PC-9 (cell line): ENCODE results near the gene TRAF3IP1. TPM values are rescaled to one million over a fixed set of nuclear protein-coding genes. Genes with fewer than 3 reads are reported as not detected.

Experiments used
- BruUV-seq: library from RNA; stranded (reverse); fragments of 400-500 nt; replicated peaks from 2 replicates; lab custom pipeline; 2021; lab: Mats Ljungman, UMichigan
- CTCF ChIA-PET: fragments of 300-600 bp; sonication (Branson Sonifier 250); formaldehyde crosslinking; loops from one replicate; lab custom pipeline; 2022; ENCODE audit warnings: antibody characterized with exemption; lab: Charles Lee
- POLR2A ChIA-PET: fragments of 300-600 bp; sonication (Branson Sonifier 250); formaldehyde crosslinking; loops from one replicate; lab custom pipeline; 2022; ENCODE audit warnings: antibody characterized with exemption; ENCODE audit not compliant: unreplicated experiment; lab: Charles Lee
- DNase-seq, 2 experiments: peaks; one replicate each; pipeline versions ENCODE4 v3.0.0 to v3.0.0-alpha.2; 2015 to 2022; ENCODE audit warnings: mixed read lengths in 1 of 2
- H2AFZ ChIP-seq: fragments of 200-600 bp; sonication (generic); 2 replicates; pipeline ENCODE4 v1.8.1; 2017; ENCODE audit warnings: antibody characterized with exemption
- H3F3A ChIP-seq: fragments of 200-600 bp; sonication (generic); 2 replicates; pipeline ENCODE4 v1.8.1; 2017; ENCODE audit warnings: antibody characterized with exemption, mild to moderate bottlenecking, low read depth; ENCODE audit not compliant: insufficient read depth
- H3K27ac ChIP-seq: fragments of 200-600 bp; sonication (generic); 2 replicates; pipeline ENCODE4 v1.6.1; 2016; ENCODE audit warnings: mixed run types
- H3K27me3 ChIP-seq: fragments of 200-600 bp; sonication (generic); 2 replicates; pipeline ENCODE4 v1.6.1; 2016; ENCODE audit warnings: low read depth, mixed run types; ENCODE audit not compliant: insufficient read depth
- H3K36me3 ChIP-seq: fragments of 200-600 bp; sonication (generic); 2 replicates; pipeline ENCODE4 v1.6.1; 2016; ENCODE audit warnings: low read depth, mixed run types
- H3K4me1 ChIP-seq: fragments of 200-600 bp; sonication (generic); replicated peaks from 2 replicates; pipeline ENCODE4 v1.6.1; 2016; ENCODE audit warnings: mixed run types; ENCODE audit not compliant: insufficient read depth
- H3K4me2 ChIP-seq: fragments of 200-600 bp; sonication (generic); 2 replicates; pipeline ENCODE4 v1.6.1; 2017; ENCODE audit warnings: mixed run types
- H3K4me3 ChIP-seq: fragments of 200-600 bp; sonication (generic); 2 replicates; pipeline ENCODE4 v1.6.1; 2016; ENCODE audit warnings: mixed run types
- H3K79me2 ChIP-seq: fragments of 200-600 bp; sonication (generic); 2 replicates; pipeline ENCODE4 v1.6.1; 2017; ENCODE audit warnings: low read depth, mixed run types
- H3K9me2 ChIP-seq: fragments of 200-600 bp; sonication (generic); 2 replicates; pipeline ENCODE4 v1.8.1; 2017; ENCODE audit warnings: mild to moderate bottlenecking; ENCODE audit not compliant: insufficient read depth
- H3K9me3 ChIP-seq: fragments of 200-600 bp; sonication (generic); 2 replicates; pipeline ENCODE4 v1.8.1; 2016; ENCODE audit warnings: low read depth; ENCODE audit not compliant: insufficient read depth
- H4K20me1 ChIP-seq: fragments of 200-600 bp; sonication (generic); 2 replicates; pipeline ENCODE4 v1.8.1; 2017; ENCODE audit not compliant: insufficient read depth
- EZH2 ChIP-seq: fragments of 200-600 bp; sonication (generic); IDR thresholded peaks from 2 replicates; pipeline ENCODE4 v1.8.0; 2017; ENCODE audit warnings: antibody characterized with exemption, low read depth
- intact Hi-C: fragments of 100-400 bp; cut with micrococcal nuclease; formaldehyde crosslinking; loops from one replicate; pipeline ENCODE4 v1.10.0; 2022; ENCODE audit not compliant: unreplicated experiment
- total RNA-seq: library from RNA; stranded (reverse); gene quantifications from 2 replicates; pipeline ENCODE4 v1.2.3, GENCODE V29; 2021
- TF ChIP-seq, protein P1 (sequence below): fragments of 200-600 bp; sonication (generic); conservative IDR thresholded peaks from 2 replicates; pipeline ENCODE4 v1.6.1; 2017; ENCODE audit warnings: mixed run types, antibody characterized with exemption, mild to moderate bottlenecking, moderate library complexity

TRAF3IP1 gene
- total RNA-seq, 1 experiment from 2014 or later = 51.7 TPM

DNA sequence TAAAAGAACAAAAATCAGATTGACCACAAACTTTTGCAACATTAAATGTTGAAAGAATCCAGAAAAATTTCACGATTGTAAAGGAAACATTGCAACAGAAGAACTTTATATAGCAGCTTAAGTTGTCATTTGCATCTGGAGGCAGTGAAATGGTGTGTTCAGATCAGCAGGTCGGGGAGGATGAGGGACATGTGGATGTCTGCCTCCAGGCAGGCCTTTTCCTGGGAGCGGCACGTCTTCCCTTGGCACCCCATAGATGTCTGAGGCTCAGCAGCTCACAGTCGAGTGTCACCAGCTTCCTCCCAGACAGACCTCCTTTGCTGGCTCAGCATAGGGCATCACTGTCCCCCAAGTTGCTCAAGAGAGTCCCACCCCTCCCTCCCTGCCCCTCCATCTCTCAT lies 62.1 kb downstream of the TRAF3IP1 start:
- Histone ChIP-seq H3K27me3 (no peaks in the 10 kb centered on the region), H3K27ac (no peak overlapping the region), H3K79me2 (no peaks in the 10 kb centered on the region), H3K4me1 (peaks cover 26% of the 10 kb centered on the region), H3F3A (peaks cover 25% of the 10 kb centered on the region), H3K9me2 (no peaks in the 10 kb centered on the region), H3K9me3 (no peaks in the 10 kb centered on the region), H3K4me3 (no peak overlapping the region), H3K36me3 (no peaks in the 10 kb centered on the region), H3K4me2 (no peak overlapping the region), H4K20me1 (no peaks in the 10 kb centered on the region), H2AFZ (no peak overlapping the region)
- CTCF ChIA-PET = no interaction called here
- POLR2A ChIA-PET = no interaction called here
- intact Hi-C loops = loop anchor here (5.0 kb wide), 1 partner anchor 45 kb away; the partner anchor contains the start of gene ASB1
- no peak for TF ChIP-seq EZH2
- TF ChIP-seq, protein P1, sequence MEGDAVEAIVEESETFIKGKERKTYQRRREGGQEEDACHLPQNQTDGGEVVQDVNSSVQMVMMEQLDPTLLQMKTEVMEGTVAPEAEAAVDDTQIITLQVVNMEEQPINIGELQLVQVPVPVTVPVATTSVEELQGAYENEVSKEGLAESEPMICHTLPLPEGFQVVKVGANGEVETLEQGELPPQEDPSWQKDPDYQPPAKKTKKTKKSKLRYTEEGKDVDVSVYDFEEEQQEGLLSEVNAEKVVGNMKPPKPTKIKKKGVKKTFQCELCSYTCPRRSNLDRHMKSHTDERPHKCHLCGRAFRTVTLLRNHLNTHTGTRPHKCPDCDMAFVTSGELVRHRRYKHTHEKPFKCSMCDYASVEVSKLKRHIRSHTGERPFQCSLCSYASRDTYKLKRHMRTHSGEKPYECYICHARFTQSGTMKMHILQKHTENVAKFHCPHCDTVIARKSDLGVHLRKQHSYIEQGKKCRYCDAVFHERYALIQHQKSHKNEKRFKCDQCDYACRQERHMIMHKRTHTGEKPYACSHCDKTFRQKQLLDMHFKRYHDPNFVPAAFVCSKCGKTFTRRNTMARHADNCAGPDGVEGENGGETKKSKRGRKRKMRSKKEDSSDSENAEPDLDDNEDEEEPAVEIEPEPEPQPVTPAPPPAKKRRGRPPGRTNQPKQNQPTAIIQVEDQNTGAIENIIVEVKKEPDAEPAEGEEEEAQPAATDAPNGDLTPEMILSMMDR = no peak
- no peak for DNase-seq
- no TSS peak for BruUV-seq

DNA sequence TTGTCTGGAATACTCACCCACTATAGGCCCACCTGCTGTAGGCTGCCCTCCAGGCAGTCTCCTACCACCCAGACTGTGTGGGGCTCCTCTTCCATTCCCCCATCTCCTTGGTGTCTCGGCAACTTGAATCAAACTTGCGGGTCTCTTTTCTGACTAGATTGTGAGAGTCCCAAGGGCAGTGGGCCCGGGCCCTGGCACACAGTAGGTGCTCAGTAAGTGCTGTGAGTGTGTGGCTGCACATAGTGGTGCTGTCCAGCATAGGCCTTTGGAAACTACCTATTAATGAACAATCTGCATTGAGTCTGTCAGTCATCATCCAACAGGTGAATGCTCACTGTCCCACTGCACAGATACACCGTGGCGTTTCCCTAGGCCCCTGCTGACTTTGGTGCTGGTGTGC lies 62.8 kb downstream of the TRAF3IP1 start:
- no peaks in the 10 kb centered on the region for H3K9me2 ChIP-seq
- CTCF ChIA-PET = no interaction called here

DNA sequence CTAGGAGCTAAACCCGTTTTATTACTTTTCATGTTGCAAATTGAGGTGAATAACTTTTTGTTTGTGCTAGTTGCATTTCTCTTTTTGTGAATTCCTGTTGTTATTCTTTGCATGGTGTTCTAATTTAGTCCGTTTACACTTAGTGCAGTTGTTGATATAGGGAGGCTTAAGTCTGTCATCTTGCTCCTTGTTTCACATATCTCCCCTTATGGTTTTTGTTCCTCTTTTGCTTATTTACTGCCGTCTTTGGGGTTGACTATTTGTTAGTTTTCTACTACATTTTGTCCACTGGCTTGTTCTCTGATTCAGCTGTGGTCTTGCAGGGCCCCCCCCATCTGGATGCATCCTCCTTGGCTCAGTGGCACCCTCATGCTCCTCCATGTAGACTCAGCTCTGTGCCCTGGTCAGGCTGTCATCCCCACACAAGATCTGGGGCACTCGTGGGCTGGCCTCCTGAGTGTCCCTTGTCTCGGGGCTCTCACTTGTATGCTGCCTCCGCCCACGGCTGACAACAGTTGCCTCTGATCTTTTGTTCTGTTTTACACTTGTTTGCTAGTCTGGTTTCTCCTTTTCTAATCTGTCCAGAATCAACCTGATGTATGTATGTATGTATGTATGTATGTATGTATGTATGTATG lies 63.5 kb downstream of the TRAF3IP1 start:
- H3K4me1 ChIP-seq = peaks cover 26% of the 10 kb centered on the region
- intact Hi-C loops = loop anchor here (5.0 kb wide), 1 partner anchor 43 kb away; the partner anchor contains the start of gene ASB1
- no peaks in the 10 kb centered on the region for H3K36me3 ChIP-seq
- no peaks in the 10 kb centered on the region for H3K9me3 ChIP-seq
- ChIA-PET CTCF (no interaction called here), POLR2A (no interaction called here)
- no peaks in the 10 kb centered on the region for H4K20me1 ChIP-seq
- no peaks in the 10 kb centered on the region for H3K27me3 ChIP-seq
- no peak overlapping the region for H3K27ac ChIP-seq
- H2AFZ ChIP-seq = no peak overlapping the region
- no peak for DNase-seq
- peaks cover 25% of the 10 kb centered on the region for H3F3A ChIP-seq
- no peak overlapping the region for H3K4me3 ChIP-seq
- no peak overlapping the region for H3K4me2 ChIP-seq
- no TSS peak for BruUV-seq
- no peaks in the 10 kb centered on the region for H3K9me2 ChIP-seq
- no peak for TF ChIP-seq EZH2
- TF ChIP-seq, protein P1 = no peak
- H3K79me2 ChIP-seq = no peaks in the 10 kb centered on the region

More for the DNA sequence above, 62.8 kb downstream of the TRAF3IP1 start:
- H4K20me1 ChIP-seq = no peaks in the 10 kb centered on the region
- H3K4me2 ChIP-seq = no peak overlapping the region
- H3K36me3 ChIP-seq = no peaks in the 10 kb centered on the region
- no peak overlapping the region for H3K4me3 ChIP-seq
- H3K27me3 ChIP-seq = no peaks in the 10 kb centered on the region
- H3K4me1 ChIP-seq = peaks cover 26% of the 10 kb centered on the region
- no peak overlapping the region for H3K27ac ChIP-seq
- no TSS peak for BruUV-seq
- peaks cover 25% of the 10 kb centered on the region for H3F3A ChIP-seq
- TF ChIP-seq EZH2 = no peak
- TF ChIP-seq, protein P1 = no peak
- no peak overlapping the region for H2AFZ ChIP-seq
- no peaks in the 10 kb centered on the region for H3K79me2 ChIP-seq
- intact Hi-C loops = loop anchor here (5.0 kb wide), 1 partner anchor 44 kb away; the partner anchor contains the start of gene ASB1
- H3K9me3 ChIP-seq = no peaks in the 10 kb centered on the region
- POLR2A ChIA-PET = no interaction called here
- no peak for DNase-seq
